ENCODE data around the gene PLXND1. TPM values are rescaled to one million over a fixed set of nuclear protein-coding genes. Genes with fewer than 3 reads are reported as not detected.

Gene PLXND1
- total RNA-seq, 1 experiment from 2014 or later = 47.3 TPM

GRCh38 chr3:129604767-129605166, 1.7 kb downstream of the PLXND1 start:
- H3K9ac ChIP-seq (ENCODE audit: low read length) = no peak overlapping the region
- intact Hi-C loops (cut with micrococcal nuclease) = loop anchor here (5.0 kb wide), 1 partner anchor 112 kb away; no protein-coding TSS in a partner anchor
- no peaks in the 10 kb centered on the region for H3K36me3 ChIP-seq (ENCODE audit: control insufficient read depth in 1 of 2, insufficient read depth in 2 of 2, low read length in 2 of 2)
- BruUV-seq (replicated peaks) = TSS peak; percentile 70
- ChIA-PET RAD21 (ENCODE audit: low non-redundant PET in 1 of 2, low total read pairs in 2 of 2, uncharacterized antibody in 2 of 2, unreplicated experiment in 2 of 2) (no interaction called here), CTCF (no interaction called here), POLR2A (no interaction called here)
- H4K20me1 ChIP-seq (ENCODE audit: insufficient read depth) = no peaks in the 10 kb centered on the region
- H3K4me1 ChIP-seq (ENCODE audit: control insufficient read depth in 1 of 2, insufficient read depth in 2 of 2, low read length in 2 of 2) = peaks cover 15 to 50% of the 10 kb centered on the region in 2 experiments
- no peak for ATAC-seq
- no peaks in the 10 kb centered on the region for H3K9me3 ChIP-seq (ENCODE audit: control insufficient read depth in 1 of 2, insufficient read depth in 1 of 2, low read depth in 1 of 2, low read length in 2 of 2)
- H3K79me2 ChIP-seq (ENCODE audit: insufficient read depth, low read length) = peaks cover 41% of the 10 kb centered on the region
- H3K4me3 ChIP-seq (replicated peaks in 1 of 2; ENCODE audit: low read depth in 1 of 2, low read length in 2 of 2) = no peak overlapping the region
- H3K9me2 ChIP-seq (ENCODE audit: insufficient read depth) = no peaks in the 10 kb centered on the region
- no peak for DNase-seq (ENCODE audit: low read depth, low spot score)
- H2AFZ ChIP-seq (ENCODE audit: low read depth, low read length, poor library complexity, severe bottlenecking) = no peak overlapping the region
- no peak for TF ChIP-seq ZBTB33 (IDR thresholded peaks at IDR 0.05; ENCODE audit: extremely low read depth, insufficient replicate concordance, low read length)
- no peak for TF ChIP-seq POLR2A (IDR thresholded peaks at IDR 0.05; ENCODE audit: borderline replicate concordance, extremely low read depth, insufficient read depth, insufficient read length)
- no peak for TF ChIP-seq ZNF274 (IDR thresholded peaks at IDR 0.05; ENCODE audit: low read depth, low read length)
- no peaks in the 10 kb centered on the region for H3K27me3 ChIP-seq (ENCODE audit: insufficient read depth, low read length)
- no peak overlapping the region for H3K27ac ChIP-seq (ENCODE audit: low read depth, low read length)
- H3K4me2 ChIP-seq (ENCODE audit: low read length) = peak overlapping the region; percentile 35

- Histone ChIP-seq H3K27ac (ENCODE audit: low read depth, low read length) (no peak overlapping the region), H3K27me3 (ENCODE audit: insufficient read depth, low read length) (no peaks in the 10 kb centered on the region), H3K4me2 (ENCODE audit: low read length) (peak overlapping the region; percentile 35), H4K20me1 (ENCODE audit: insufficient read depth) (no peaks in the 10 kb centered on the region), H3K4me3 (replicated peaks in 1 of 2; ENCODE audit: low read depth in 1 of 2, low read length in 2 of 2) (no peak overlapping the region), H3K36me3 (ENCODE audit: control insufficient read depth in 1 of 2, insufficient read depth in 2 of 2, low read length in 2 of 2) (no peaks in the 10 kb centered on the region), H3K9me3 (ENCODE audit: control insufficient read depth in 1 of 2, insufficient read depth in 1 of 2, low read depth in 1 of 2, low read length in 2 of 2) (no peaks in the 10 kb centered on the region), H3K4me1 (ENCODE audit: control insufficient read depth in 1 of 2, insufficient read depth in 2 of 2, low read length in 2 of 2) (peaks cover 15 to 48% of the 10 kb centered on the region in 2 experiments), H3K79me2 (ENCODE audit: insufficient read depth, low read length) (peaks cover 47% of the 10 kb centered on the region), H3K9ac (ENCODE audit: low read length) (no peak overlapping the region), H3K9me2 (ENCODE audit: insufficient read depth) (no peaks in the 10 kb centered on the region), H2AFZ (ENCODE audit: low read depth, low read length, poor library complexity, severe bottlenecking) (no peak overlapping the region)
- intact Hi-C loops (cut with micrococcal nuclease) = no loop called here
- no TSS peak for BruUV-seq (replicated peaks)
- POLR2A ChIA-PET = no interaction called here
- no peak for ATAC-seq
- no peak for DNase-seq (ENCODE audit: low read depth, low spot score)
- CTCF ChIA-PET = no interaction called here
- RAD21 ChIA-PET (ENCODE audit: low non-redundant PET in 1 of 2, low total read pairs in 2 of 2, uncharacterized antibody in 2 of 2, unreplicated experiment in 2 of 2) = no interaction called here
- TF ChIP-seq CBX3 (IDR thresholded peaks at IDR 0.05; ENCODE audit: low read depth) (no peak), ZBTB33 (IDR thresholded peaks at IDR 0.05; ENCODE audit: extremely low read depth, insufficient replicate concordance, low read length) (no peak), FOSL1 (IDR thresholded peaks at IDR 0.05; ENCODE audit: low read depth) (no peak), ATF3 (IDR thresholded peaks at IDR 0.05) (no peak), ELF1 (IDR thresholded peaks at IDR 0.05; ENCODE audit: borderline replicate concordance, low read depth) (no peak), JUND (IDR thresholded peaks at IDR 0.05) (no peak), POLR2AphosphoS5 (IDR thresholded peaks at IDR 0.05; ENCODE audit: low read depth, low read length) (no peak), TCF7L2 (IDR thresholded peaks at IDR 0.05; ENCODE audit: borderline replicate concordance, extremely low read depth, insufficient read depth, insufficient read length) (no peak), RAD21 (IDR thresholded peaks at IDR 0.05; ENCODE audit: low read depth) (no peak)
Measured at GRCh38 chr3:129603991-129604749, 2.3 kb downstream of the PLXND1 start.

All from HCT116 (cell line).